ENCODE results near the gene GSTM3.

GRCh38 chr1:109773203-109773899 is 32.5 kb upstream of the GSTM3 start:
- peak; percentile 91 to 99 (median 97) for TF ChIP-seq CTCF (optimal IDR thresholded peaks at IDR 0.05 in 1 of 3, IDR thresholded peaks at IDR 0.05 in 1 of 3, conservative IDR thresholded peaks at IDR 0.05 in 1 of 3; ENCODE audit: extremely low read depth in 1 of 3, insufficient read depth in 2 of 3, low read length in 3 of 3)
- TF ChIP-seq EZH2 (IDR thresholded peaks at IDR 0.05; ENCODE audit: low read length) = no peak

All from keratinocyte (primary cell).